ENCODE results near the gene SPATA18. TPM values are rescaled to one million over a fixed set of nuclear protein-coding genes. Genes with fewer than 3 reads are reported as not detected.
"Not testable (repeated sequence)": the region's sequence is repeated elsewhere in the genome, so short reads cannot be mapped to it uniquely, and the experiment has no call there.

Gene SPATA18
- total RNA-seq, 1 donor from 2014 or later, result 0.09 TPM

GRCh38 chr4:52106191-52106590 lies 55.1 kb downstream of the SPATA18 start:
- intact Hi-C loops (cut with micrococcal nuclease), result no loop called here

GRCh38 chr4:52106660-52107059 lies 55.6 kb downstream of the SPATA18 start:
- intact Hi-C loops (cut with micrococcal nuclease), result no loop called here

- intact Hi-C loops (cut with micrococcal nuclease), result no loop called here
Observed at GRCh38 chr4:52107336-52107735, 56.2 kb downstream of the SPATA18 start.

DNA sequence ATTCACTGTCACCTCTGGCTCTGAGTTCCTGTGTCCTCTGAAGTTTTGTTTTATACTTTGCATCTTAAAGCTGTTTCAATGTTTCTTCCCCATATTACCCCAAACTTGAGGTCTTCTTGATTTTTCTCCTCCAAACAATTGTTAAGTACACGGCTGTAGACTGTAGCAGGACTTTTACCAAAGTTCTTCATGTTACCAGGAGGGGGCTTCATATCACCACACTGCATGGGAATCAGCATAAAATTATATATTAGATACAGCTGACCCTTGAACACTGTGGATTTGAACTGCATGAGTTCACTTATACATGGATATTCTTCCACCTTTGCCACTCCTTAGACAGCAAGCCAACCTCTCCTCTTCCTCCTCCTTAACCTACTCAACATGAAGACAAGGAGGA lies 56.6 kb downstream of the SPATA18 start:
- intact Hi-C loops (cut with micrococcal nuclease), result no loop called here

DNA sequence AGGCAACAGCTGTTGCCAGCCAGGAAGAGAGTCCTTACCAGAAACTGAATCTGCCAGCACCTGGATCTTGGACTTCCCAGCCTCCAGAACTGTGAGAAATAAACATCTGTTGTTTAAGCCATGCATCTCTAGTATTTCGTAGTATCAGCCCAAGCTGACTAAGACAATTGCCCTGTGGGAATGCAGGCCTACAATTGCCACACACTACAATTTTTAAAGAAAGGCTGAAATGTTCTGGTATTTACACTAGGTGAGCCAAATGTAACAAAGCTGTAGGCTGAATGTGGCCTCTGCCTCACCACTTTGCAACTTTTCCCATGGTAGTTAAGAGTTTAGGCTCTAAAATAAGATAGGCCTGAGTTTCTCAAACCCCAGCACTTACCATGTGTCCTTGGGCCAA lies 59.1 kb downstream of the SPATA18 start:
- intact Hi-C loops (cut with micrococcal nuclease), result no loop called here

- intact Hi-C loops (cut with micrococcal nuclease), result no loop called here
Observed at GRCh38 chr4:52111995-52112394, 60.9 kb downstream of the SPATA18 start.

DNA sequence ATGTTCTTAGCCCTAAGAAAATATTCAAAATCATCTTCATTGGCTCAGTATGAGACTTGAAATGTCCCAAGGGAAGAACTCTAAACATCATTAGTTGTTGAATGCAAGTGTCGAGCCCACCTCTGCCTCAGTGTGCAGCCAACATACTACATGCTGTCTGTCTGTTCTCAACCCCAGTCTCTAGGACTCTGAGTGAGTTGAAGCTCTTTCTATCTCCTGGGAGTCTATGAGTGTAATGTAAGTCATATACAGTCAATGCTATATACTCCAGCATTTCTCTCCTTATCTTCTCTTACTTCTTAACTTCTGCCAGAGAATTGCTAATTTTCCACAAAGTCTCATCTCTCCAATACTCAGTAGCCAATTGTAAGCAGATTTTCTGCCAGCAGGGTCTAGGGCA lies 61.3 kb downstream of the SPATA18 start:
- intact Hi-C loops (cut with micrococcal nuclease), result no loop called here

- intact Hi-C loops (cut with micrococcal nuclease), result no loop called here
Observed at GRCh38 chr4:52116641-52117040, 65.5 kb downstream of the SPATA18 start.

- intact Hi-C loops (cut with micrococcal nuclease), result no loop called here
Observed at GRCh38 chr4:52126226-52126625, 75.1 kb downstream of the SPATA18 start.

GRCh38 chr4:52126966-52127365 lies 75.9 kb downstream of the SPATA18 start:
- intact Hi-C loops (cut with micrococcal nuclease), result no loop called here

DNA sequence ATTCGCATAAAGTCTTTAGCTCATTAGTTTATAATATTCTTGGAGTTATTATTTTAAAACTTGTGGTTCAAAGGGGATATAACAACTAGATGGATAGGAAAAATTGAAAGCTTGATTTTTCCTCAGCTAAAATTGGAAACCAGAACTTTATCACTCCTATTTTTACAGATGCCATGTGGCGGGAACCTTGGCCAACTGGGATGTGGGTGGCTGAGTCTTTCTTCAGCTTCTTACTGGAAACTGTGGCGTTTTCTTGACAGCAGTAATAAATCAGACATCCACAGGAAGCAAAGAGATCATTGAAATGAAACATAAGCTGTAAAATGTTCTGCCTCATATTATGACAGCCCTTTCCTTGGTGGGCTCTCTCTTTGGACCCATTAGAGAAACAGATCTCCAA lies 84.1 kb downstream of the SPATA18 start:
- intact Hi-C loops (cut with micrococcal nuclease), result no loop called here

GRCh38 chr4:52137152-52137551 lies 86.0 kb downstream of the SPATA18 start:
- intact Hi-C loops (cut with micrococcal nuclease), result not testable (repeated sequence)

GRCh38 chr4:52142816-52143215 lies 91.7 kb downstream of the SPATA18 start:
- intact Hi-C loops (cut with micrococcal nuclease), result no loop called here

GRCh38 chr4:52143815-52144214 lies 92.7 kb downstream of the SPATA18 start:
- intact Hi-C loops (cut with micrococcal nuclease), result no loop called here

- intact Hi-C loops (cut with micrococcal nuclease), result no loop called here
Observed at GRCh38 chr4:52144372-52144771, 93.3 kb downstream of the SPATA18 start.

Other genes with a start within 250 kb of the SPATA18 start
- 26.8 and 31.5 TPM in 2 replicates for gene DCUN1D4, start 208.2 kb upstream of the SPATA18 start, total RNA-seq
- 0.11 and 0.20 TPM in 2 replicates for gene LRRC66, start 30.9 kb upstream of the SPATA18 start, total RNA-seq
- gene SGCB, start 13.0 kb upstream of the SPATA18 start, total RNA-seq, result 16.1 and 17.7 TPM in 2 replicates

Measured in T-helper 2 cell treated with Interferon-gamma antibody and Interleukin-4, amounts not matched to agents 100 ng/mL and 5 ng/mL, for 36 hours (primary cell).